ENCODE results near the gene TCIRG1.

The TCIRG1 gene

GRCh38 chr11:68036717-68037239 lies 2.0 kb upstream of the TCIRG1 start:
- DNase-seq (ENCODE audit: low read depth): no peak

- no peak for DNase-seq (ENCODE audit: low read depth)
Measured at GRCh38 chr11:68037411-68038225, 1.2 kb upstream of the TCIRG1 start.

- no peak for DNase-seq (ENCODE audit: low read depth)
Measured at GRCh38 chr11:68038226-68038717, 553 bp upstream of the TCIRG1 start.

GRCh38 chr11:68039526-68040086 lies 781 bp downstream of the TCIRG1 start:
- DNase-seq (ENCODE audit: low read depth): no peak

GRCh38 chr11:68040101-68040956 lies 1.5 kb downstream of the TCIRG1 start:
- DNase-seq (ENCODE audit: low read depth): peak; percentile 25

GRCh38 chr11:68040957-68041591 lies 2.2 kb downstream of the TCIRG1 start:
- no peak for DNase-seq (ENCODE audit: low read depth)

- DNase-seq (ENCODE audit: low read depth): no peak
Measured at GRCh38 chr11:68041617-68042218, 2.9 kb downstream of the TCIRG1 start.

- no peak for DNase-seq (ENCODE audit: low read depth)
Measured at GRCh38 chr11:68042219-68043028, 3.6 kb downstream of the TCIRG1 start.

GRCh38 chr11:68043029-68043348 lies 4.2 kb downstream of the TCIRG1 start:
- no peak for DNase-seq (ENCODE audit: low read depth)

- DNase-seq (ENCODE audit: low read depth): no peak
Measured at GRCh38 chr11:68043349-68044144, 4.7 kb downstream of the TCIRG1 start.

- DNase-seq (ENCODE audit: low read depth): no peak
Measured at GRCh38 chr11:68044145-68044813, 5.5 kb downstream of the TCIRG1 start.

GRCh38 chr11:68044898-68045351 lies 6.1 kb downstream of the TCIRG1 start:
- DNase-seq (ENCODE audit: low read depth): no peak

- no peak for DNase-seq (ENCODE audit: low read depth)
Measured at GRCh38 chr11:68047437-68048290, 8.8 kb downstream of the TCIRG1 start.

- DNase-seq (ENCODE audit: low read depth): no peak
Measured at GRCh38 chr11:68048681-68049508, 10.1 kb downstream of the TCIRG1 start.

- no peak for DNase-seq (ENCODE audit: low read depth)
Measured at GRCh38 chr11:68049509-68050370, 10.9 kb downstream of the TCIRG1 start.

GRCh38 chr11:68050371-68050841 lies 11.6 kb downstream of the TCIRG1 start:
- no peak for DNase-seq (ENCODE audit: low read depth)
